MCF 10A (cell line): ENCODE data around the gene RLN3. TPM values are rescaled to one million over a fixed set of nuclear protein-coding genes. Genes with fewer than 3 reads are reported as not detected.

Source experiments
- BruUV-seq: library from RNA; stranded (reverse); fragments of 400-500 nt; replicated peaks from 2 replicates; lab custom pipeline; 2021; lab: Mats Ljungman, UMichigan
- CTCF ChIA-PET: fragments of 300-600 bp; sonication (Branson Sonifier 250); formaldehyde crosslinking; extraction: SDS; loops from one replicate; lab custom pipeline; 2021; ENCODE audit warnings: antibody characterized with exemption, inconsistent platforms; lab: Yijun Ruan, JAX
- POLR2A ChIA-PET: fragments of 300-600, 350-650 bp; sonication (Branson Sonifier 250); formaldehyde crosslinking; extraction: SDS; loops from one replicate; lab custom pipeline; 2020; ENCODE audit warnings: antibody characterized with exemption, inconsistent platforms; lab: Yijun Ruan, JAX
- DNase-seq: peaks from one replicate; pipeline ENCODE4 v3.0.0-alpha.2; 2018; ENCODE audit not compliant: unreplicated experiment
- H3K27ac Mint-ChIP-seq: one replicate; pipeline ENCODE4 v1.8.0; 2022; ENCODE audit warnings: mild to moderate bottlenecking, low read depth, mixed read lengths; ENCODE audit not compliant: unreplicated experiment
- H3K27me3 Mint-ChIP-seq: one replicate; pipeline ENCODE4 v1.8.0; 2022; ENCODE audit warnings: mixed read lengths; ENCODE audit not compliant: insufficient read depth, unreplicated experiment
- H3K36me3 Mint-ChIP-seq: one replicate; pipeline ENCODE4 v1.8.0; 2022; ENCODE audit warnings: mild to moderate bottlenecking, moderate library complexity, mixed read lengths; ENCODE audit not compliant: insufficient read depth, unreplicated experiment
- H3K4me1 Mint-ChIP-seq: one replicate; pipeline ENCODE4 v1.8.0; 2022; ENCODE audit warnings: mixed read lengths; ENCODE audit not compliant: insufficient read depth, unreplicated experiment
- H3K4me3 Mint-ChIP-seq: one replicate; pipeline ENCODE4 v1.8.0; 2022; ENCODE audit warnings: mild to moderate bottlenecking, moderate library complexity, mixed read lengths; ENCODE audit not compliant: unreplicated experiment
- H3K9me3 Mint-ChIP-seq: one replicate; pipeline ENCODE4 v1.8.0; 2022; ENCODE audit warnings: mixed read lengths; ENCODE audit not compliant: unreplicated experiment
- CTCF ChIP-seq: fragments of 200-600 bp; IDR thresholded peaks from one replicate; pipeline ENCODE4 v1.8.0; 2022; ENCODE audit warnings: antibody characterized with exemption, mild to moderate bottlenecking; ENCODE audit not compliant: unreplicated experiment
- intact Hi-C: fragments of 100-400 bp; cut with micrococcal nuclease; formaldehyde crosslinking; loops from 2 replicates; pipeline ENCODE4 v1.14.1; 2022
- total RNA-seq: library from RNA; stranded (reverse); gene quantifications from 2 replicates; pipeline ENCODE4 v1.2.3, GENCODE V29; 2022

The RLN3 gene
- total RNA-seq, 1 experiment from 2014 or later = not detected

GRCh38 chr19:14061751-14062557 lies 34.0 kb downstream of the RLN3 start, which contains the start of gene PALM3:
TSS of gene PALM3 (minus strand) at chr19:14062076. CDS start at chr19:14061980, 96 bp downstream.
- Mint-ChIP-seq H3K27ac (no peak within 1 kb of the TSS), H3K4me3 (no peak within 1 kb of the TSS), H3K36me3 (peaks cover 4% of the 10 kb centered on the region), H3K27me3 (peaks cover 23% of the 10 kb centered on the region), H3K9me3 (no peaks in the 10 kb centered on the region), H3K4me1 (peaks cover 13% of the 10 kb centered on the region)
- intact Hi-C loops = no loop called here
- no peak for TF ChIP-seq CTCF
- ChIA-PET CTCF (interaction anchor here (0.5 to 1.3 kb wide), 6 partner anchors 9 to 44 kb away, joined by 3 to 8 read pairs (median 3); no protein-coding TSS in a partner anchor), POLR2A (interaction anchor here (0.6 kb wide), 1 partner anchor 14 kb away, joined by 3 read pairs; no protein-coding TSS in a partner anchor)
- DNase-seq = no peak
- no TSS peak for BruUV-seq

GRCh38 chr19:14062558-14062855 lies 34.6 kb downstream of the RLN3 start:
- BruUV-seq = no TSS peak
- intact Hi-C loops = no loop called here
- CTCF ChIA-PET = interaction anchor here (1.0 to 1.3 kb wide), 2 partner anchors 15 to 20 kb away, joined by 3 to 8 read pairs; no protein-coding TSS in a partner anchor
- H3K9me3 Mint-ChIP-seq = no peaks in the 10 kb centered on the region
- POLR2A ChIA-PET = no interaction called here
- DNase-seq = no peak
- peaks cover 23% of the 10 kb centered on the region for H3K27me3 Mint-ChIP-seq
- H3K27ac Mint-ChIP-seq = no peak overlapping the region
- TF ChIP-seq CTCF = no peak
- H3K4me1 Mint-ChIP-seq = peaks cover 13% of the 10 kb centered on the region
- H3K36me3 Mint-ChIP-seq = peaks cover 4% of the 10 kb centered on the region
- H3K4me3 Mint-ChIP-seq = no peak overlapping the region

GRCh38 chr19:14063105-14063504 lies 35.2 kb downstream of the RLN3 start:
- Mint-ChIP-seq H3K9me3 (no peaks in the 10 kb centered on the region), H3K27me3 (peaks cover 20% of the 10 kb centered on the region), H3K4me3 (no peak overlapping the region), H3K27ac (no peak overlapping the region), H3K4me1 (peaks cover 8% of the 10 kb centered on the region), H3K36me3 (peaks cover 4% of the 10 kb centered on the region)
- intact Hi-C loops = no loop called here
- ChIA-PET POLR2A (interaction anchor here (0.7 kb wide), 1 partner anchor 1125 kb away, joined by 3 read pairs; no protein-coding TSS in a partner anchor), CTCF (interaction anchor here (1.1 to 1.3 kb wide), 2 partner anchors 15 to 20 kb away, joined by 3 to 8 read pairs; no protein-coding TSS in a partner anchor)
- no TSS peak for BruUV-seq
- no peak for TF ChIP-seq CTCF
- no peak for DNase-seq

GRCh38 chr19:14066134-14066533 lies 38.2 kb downstream of the RLN3 start:
- no peak overlapping the region for H3K4me3 Mint-ChIP-seq
- no peak for TF ChIP-seq CTCF
- intact Hi-C loops = no loop called here
- POLR2A ChIA-PET = no interaction called here
- H3K4me1 Mint-ChIP-seq = no peaks in the 10 kb centered on the region
- BruUV-seq = no TSS peak
- CTCF ChIA-PET = no interaction called here
- H3K27me3 Mint-ChIP-seq = no peaks in the 10 kb centered on the region
- no peaks in the 10 kb centered on the region for H3K9me3 Mint-ChIP-seq
- DNase-seq = no peak
- no peak overlapping the region for H3K27ac Mint-ChIP-seq
- no peaks in the 10 kb centered on the region for H3K36me3 Mint-ChIP-seq
